MM.1S (cell line): ENCODE measurements around the gene WASF1.
"Not testable (repeated sequence)": the region's sequence is repeated elsewhere in the genome, so short reads cannot be mapped to it uniquely, and the experiment has no call there.

Source experiments
- DNase-seq: peaks from one replicate; pipeline ENCODE4 v3.0.0-alpha.2; 2015
- H2AFZ ChIP-seq: fragments of 300-600 bp; sonication (generic); 2 replicates; pipeline ENCODE4 v1.6.0; 2016; ENCODE audit warnings: antibody characterized with exemption, low read length
- H3F3A ChIP-seq: fragments of 300-600 bp; sonication (generic); 2 replicates; pipeline ENCODE4 v1.6.1; 2016; ENCODE audit warnings: mild to moderate bottlenecking, antibody characterized with exemption, low read length, moderate library complexity, mixed read lengths; ENCODE audit not compliant: insufficient read depth
- H3K27ac ChIP-seq: fragments of 300-600 bp; sonication (generic); 2 replicates; pipeline ENCODE4 v1.5.1; 2016; ENCODE audit warnings: mild to moderate bottlenecking, low read length
- H3K27me3 ChIP-seq: fragments of 300-600 bp; sonication (generic); replicated peaks from 2 replicates; pipeline ENCODE4 v1.6.0; 2016; ENCODE audit warnings: low read length; ENCODE audit not compliant: insufficient read depth
- H3K36me3 ChIP-seq: fragments of 300-600 bp; sonication (generic); replicated peaks from 2 replicates; pipeline ENCODE4 v1.6.1; 2016; ENCODE audit warnings: mild to moderate bottlenecking, low read length, mixed read lengths; ENCODE audit not compliant: insufficient read depth
- H3K4me1 ChIP-seq: fragments of 300-600 bp; sonication (generic); 2 replicates; pipeline ENCODE4 v1.6.1; 2016; ENCODE audit warnings: low read length, mixed read lengths
- H3K4me2 ChIP-seq: fragments of 300-600 bp; sonication (generic); 2 replicates; pipeline ENCODE4 v1.6.0; 2016; ENCODE audit warnings: low read depth, low read length
- H3K4me3 ChIP-seq: fragments of 300-600 bp; sonication (generic); 2 replicates; pipeline ENCODE4 v1.5.1; 2016; ENCODE audit warnings: low read length, mixed read lengths
- H3K79me2 ChIP-seq: fragments of 300-600 bp; sonication (generic); 2 replicates; pipeline ENCODE4 v1.6.1; 2016; ENCODE audit warnings: mixed run types, low read length, mixed read lengths
- H3K9ac ChIP-seq: fragments of 300-600 bp; sonication (generic); 2 replicates; pipeline ENCODE4 v1.6.1; 2016; ENCODE audit warnings: low read length, mixed read lengths
- H3K9me2 ChIP-seq: fragments of 300-600 bp; sonication (generic); replicated peaks from 2 replicates; pipeline ENCODE4 v1.6.1; 2016; ENCODE audit warnings: mild to moderate bottlenecking, low read length, mixed read lengths; ENCODE audit not compliant: insufficient read depth
- H3K9me3 ChIP-seq: fragments of 300-600 bp; sonication (generic); replicated peaks from 2 replicates; pipeline ENCODE4 v1.6.1; 2016; ENCODE audit warnings: mild to moderate bottlenecking, low read length, mixed read lengths; ENCODE audit not compliant: insufficient read depth
- H4K20me1 ChIP-seq: fragments of 300-600 bp; sonication (generic); 2 replicates; pipeline ENCODE4 v1.6.1; 2016; ENCODE audit warnings: mild to moderate bottlenecking, low read length, moderate library complexity, mixed read lengths; ENCODE audit not compliant: insufficient read depth
- EZH2 ChIP-seq: fragments of 300-600 bp; sonication (generic); optimal IDR thresholded peaks from 2 replicates; pipeline ENCODE3; 2017; ENCODE audit warnings: low read depth, mild to moderate bottlenecking, antibody characterized with exemption, low read length, mixed read lengths
- EZH2phosphoT487 ChIP-seq: fragments of 300-600 bp; sonication (generic); IDR thresholded peaks from 2 replicates; pipeline ENCODE4 v1.6.1; 2018; ENCODE audit warnings: antibody characterized with exemption, low read length
- TF ChIP-seq, protein P1 (sequence below): fragments of 300-600 bp; sonication (generic); IDR thresholded peaks from 2 replicates; pipeline ENCODE4 v1.5.1; 2016; ENCODE audit warnings: antibody characterized with exemption, low read length, mixed read lengths

Gene WASF1

DNA sequence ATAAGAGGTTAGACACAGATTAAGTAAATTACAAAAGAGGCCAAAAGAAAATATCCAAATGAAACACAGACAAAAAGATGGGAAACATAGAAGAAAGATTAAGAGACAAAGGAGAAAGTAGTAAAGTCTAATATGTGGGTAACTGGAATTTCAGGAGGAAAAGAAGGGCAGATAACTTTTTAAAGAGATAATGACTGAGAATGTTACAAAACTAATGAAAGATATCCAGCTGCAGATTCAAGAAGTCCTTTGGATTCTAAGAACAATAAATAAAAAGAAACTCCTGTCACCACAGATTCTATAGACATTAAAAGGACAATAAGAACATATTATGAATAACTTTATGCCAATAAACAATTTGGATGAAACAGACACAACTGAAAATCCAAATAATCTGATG, 90.1 kb downstream of the WASF1 start:
- Histone ChIP-seq H3K27ac (no peak overlapping the region), H3K36me3 (no peaks in the 10 kb centered on the region), H4K20me1 (no peaks in the 10 kb centered on the region), H3K9me3 (no peaks in the 10 kb centered on the region), H3K4me1 (no peaks in the 10 kb centered on the region), H2AFZ (no peak overlapping the region), H3K4me3 (no peak overlapping the region), H3K9me2 (no peaks in the 10 kb centered on the region), H3K9ac (no peak overlapping the region), H3K27me3 (no peaks in the 10 kb centered on the region), H3K4me2 (no peak overlapping the region), H3F3A (no peaks in the 10 kb centered on the region), H3K79me2 (no peaks in the 10 kb centered on the region)
- DNase-seq: no peak
- TF ChIP-seq EZH2 (no peak), EZH2phosphoT487 (no peak)
- TF ChIP-seq, protein P1, sequence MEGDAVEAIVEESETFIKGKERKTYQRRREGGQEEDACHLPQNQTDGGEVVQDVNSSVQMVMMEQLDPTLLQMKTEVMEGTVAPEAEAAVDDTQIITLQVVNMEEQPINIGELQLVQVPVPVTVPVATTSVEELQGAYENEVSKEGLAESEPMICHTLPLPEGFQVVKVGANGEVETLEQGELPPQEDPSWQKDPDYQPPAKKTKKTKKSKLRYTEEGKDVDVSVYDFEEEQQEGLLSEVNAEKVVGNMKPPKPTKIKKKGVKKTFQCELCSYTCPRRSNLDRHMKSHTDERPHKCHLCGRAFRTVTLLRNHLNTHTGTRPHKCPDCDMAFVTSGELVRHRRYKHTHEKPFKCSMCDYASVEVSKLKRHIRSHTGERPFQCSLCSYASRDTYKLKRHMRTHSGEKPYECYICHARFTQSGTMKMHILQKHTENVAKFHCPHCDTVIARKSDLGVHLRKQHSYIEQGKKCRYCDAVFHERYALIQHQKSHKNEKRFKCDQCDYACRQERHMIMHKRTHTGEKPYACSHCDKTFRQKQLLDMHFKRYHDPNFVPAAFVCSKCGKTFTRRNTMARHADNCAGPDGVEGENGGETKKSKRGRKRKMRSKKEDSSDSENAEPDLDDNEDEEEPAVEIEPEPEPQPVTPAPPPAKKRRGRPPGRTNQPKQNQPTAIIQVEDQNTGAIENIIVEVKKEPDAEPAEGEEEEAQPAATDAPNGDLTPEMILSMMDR: no peak

GRCh38 chr6:110085285-110085684, 94.2 kb downstream of the WASF1 start:
- Histone ChIP-seq H3K27ac (no peak overlapping the region), H2AFZ (no peak overlapping the region), H3K4me3 (no peak overlapping the region), H3K9me2 (no peaks in the 10 kb centered on the region), H3K4me1 (no peaks in the 10 kb centered on the region), H4K20me1 (no peaks in the 10 kb centered on the region), H3F3A (no peaks in the 10 kb centered on the region), H3K79me2 (no peaks in the 10 kb centered on the region), H3K27me3 (no peaks in the 10 kb centered on the region), H3K36me3 (no peaks in the 10 kb centered on the region), H3K9me3 (no peaks in the 10 kb centered on the region), H3K4me2 (no peak overlapping the region), H3K9ac (no peak overlapping the region)
- no peak for TF ChIP-seq EZH2phosphoT487
- no peak for TF ChIP-seq EZH2
- TF ChIP-seq, protein P1: no peak
- no peak for DNase-seq

DNA sequence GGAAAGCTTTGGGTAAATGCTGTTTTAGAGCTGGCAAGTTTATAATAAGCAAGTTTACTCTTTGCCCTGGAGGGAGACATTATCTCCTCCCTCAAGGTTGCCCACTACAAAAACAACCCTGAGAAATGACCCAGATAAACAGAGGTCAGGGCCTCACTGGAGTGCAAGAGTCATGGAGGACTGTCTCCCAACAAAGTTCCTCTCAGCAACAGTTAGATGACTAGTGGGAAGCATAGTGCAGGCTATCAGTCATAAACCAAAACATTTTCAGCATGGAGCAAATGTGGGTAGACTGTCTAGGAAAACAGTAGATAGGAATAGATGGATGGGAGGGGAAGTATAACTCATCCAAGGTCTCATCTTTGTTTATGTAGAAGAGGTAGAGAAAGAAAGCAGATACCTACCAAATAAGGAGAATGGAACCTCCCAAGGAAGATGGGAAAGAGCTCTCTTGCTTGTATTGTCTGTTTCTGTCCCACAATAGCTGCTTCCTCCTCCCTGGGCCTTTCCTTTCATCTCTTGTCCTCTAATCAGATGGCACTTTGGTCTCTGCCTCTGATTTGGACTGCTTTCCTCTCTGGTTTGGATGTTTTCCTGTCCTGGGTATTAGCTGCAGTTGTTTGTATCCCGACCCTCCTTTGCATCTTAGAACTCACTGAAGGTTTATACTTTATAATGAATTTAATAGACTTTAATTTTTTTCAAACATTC, 95.4 kb downstream of the WASF1 start:
- Histone ChIP-seq H3K9me3 (no peaks in the 10 kb centered on the region), H2AFZ (no peak overlapping the region), H3K9ac (no peak overlapping the region), H3K27me3 (no peaks in the 10 kb centered on the region), H3K9me2 (no peaks in the 10 kb centered on the region), H3K27ac (no peak overlapping the region), H4K20me1 (no peaks in the 10 kb centered on the region), H3K4me1 (no peaks in the 10 kb centered on the region), H3K4me3 (no peak overlapping the region), H3K36me3 (no peaks in the 10 kb centered on the region), H3F3A (no peaks in the 10 kb centered on the region), H3K4me2 (no peak overlapping the region), H3K79me2 (no peaks in the 10 kb centered on the region)
- no peak for TF ChIP-seq EZH2
- no peak for DNase-seq

GRCh38 chr6:110075406-110075805, 104.1 kb downstream of the WASF1 start:
- Histone ChIP-seq H3K9ac (no peak overlapping the region), H3F3A (no peaks in the 10 kb centered on the region), H3K4me3 (no peak overlapping the region), H3K79me2 (no peaks in the 10 kb centered on the region), H3K36me3 (no peaks in the 10 kb centered on the region), H3K4me2 (no peak overlapping the region), H3K27ac (no peak overlapping the region), H2AFZ (no peak overlapping the region), H3K9me3 (no peaks in the 10 kb centered on the region), H4K20me1 (no peaks in the 10 kb centered on the region), H3K9me2 (no peaks in the 10 kb centered on the region), H3K4me1 (no peaks in the 10 kb centered on the region), H3K27me3 (no peaks in the 10 kb centered on the region)
- no peak for DNase-seq
- TF ChIP-seq, protein P1: no peak
- TF ChIP-seq EZH2phosphoT487 (no peak), EZH2 (no peak)

- H3F3A ChIP-seq, H3K9me2 ChIP-seq, H3K36me3 ChIP-seq, H3K79me2 ChIP-seq, DNase-seq, H3K9me3 ChIP-seq, H4K20me1 ChIP-seq, H3K4me2 ChIP-seq, H3K4me3 ChIP-seq, H2AFZ ChIP-seq, H3K27ac ChIP-seq, H3K9ac ChIP-seq, H3K27me3 ChIP-seq, H3K4me1 ChIP-seq: not testable (repeated sequence)
Measured at GRCh38 chr6:110073474-110073873, 106.0 kb downstream of the WASF1 start.
